Astrocyte of the hippocampus (primary cell): ENCODE data around the gene DDX55.
A peak's percentile ranks its signal among the peaks of the same experiment; 100 is the strongest.

Experiments used
- DNase-seq: peaks from one replicate; pipeline ENCODE4 v3.0.0; 2011; ENCODE audit warnings: low read depth, low spot score

DDX55 gene

GRCh38 chr12:123608182-123608581 is 6.3 kb downstream of the DDX55 start:
- no peak for DNase-seq

DNA sequence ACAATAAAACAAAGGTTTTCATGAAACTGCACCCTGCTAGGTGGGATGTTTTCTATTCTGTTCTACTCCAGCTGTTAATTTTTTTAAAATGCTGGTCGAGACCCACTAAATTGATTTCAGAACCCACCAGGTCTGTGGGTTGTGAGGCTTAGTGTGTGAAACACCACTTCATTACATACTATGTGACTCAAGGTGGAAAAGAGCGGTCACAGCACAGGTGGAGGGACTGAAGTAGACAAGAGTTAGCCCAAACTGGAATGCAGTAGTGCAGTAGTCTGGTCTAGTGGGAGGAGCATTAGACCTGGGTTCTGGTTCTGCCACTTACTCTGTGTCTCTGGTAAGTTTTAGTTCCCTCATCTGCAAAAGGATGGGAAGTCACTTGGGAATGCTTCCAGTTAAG is 12.2 kb downstream of the DDX55 start:
- no peak for DNase-seq

GRCh38 chr12:123614531-123614930 is 12.6 kb downstream of the DDX55 start:
- peak; percentile 23 for DNase-seq

- no peak for DNase-seq
Measured at GRCh38 chr12:123617144-123617543, 15.2 kb downstream of the DDX55 start.

DNA sequence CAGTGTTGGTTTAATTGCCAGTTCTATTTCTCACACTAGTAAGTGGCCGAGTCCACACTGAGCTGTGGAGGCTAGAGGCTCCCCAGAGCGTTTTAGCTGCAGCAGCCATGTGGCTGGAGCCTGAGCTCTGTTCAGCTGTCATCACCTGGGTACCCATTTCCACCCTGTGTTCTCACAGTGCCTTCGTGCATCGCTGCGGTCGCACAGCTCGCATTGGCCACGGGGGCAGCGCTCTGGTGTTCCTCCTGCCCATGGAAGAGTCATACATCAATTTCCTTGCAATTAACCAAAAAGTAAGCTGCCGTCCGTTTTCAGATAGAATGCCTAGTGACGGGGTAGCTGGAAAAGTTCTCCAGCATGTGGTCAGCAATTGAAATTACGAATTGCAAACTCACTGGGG is 15.7 kb downstream of the DDX55 start:
- no peak for DNase-seq

GRCh38 chr12:123621101-123621500 is 19.2 kb downstream of the DDX55 start:
- no peak for DNase-seq

GRCh38 chr12:123621619-123622530 is 20.0 kb downstream of the DDX55 start:
- DNase-seq = no peak

DNA sequence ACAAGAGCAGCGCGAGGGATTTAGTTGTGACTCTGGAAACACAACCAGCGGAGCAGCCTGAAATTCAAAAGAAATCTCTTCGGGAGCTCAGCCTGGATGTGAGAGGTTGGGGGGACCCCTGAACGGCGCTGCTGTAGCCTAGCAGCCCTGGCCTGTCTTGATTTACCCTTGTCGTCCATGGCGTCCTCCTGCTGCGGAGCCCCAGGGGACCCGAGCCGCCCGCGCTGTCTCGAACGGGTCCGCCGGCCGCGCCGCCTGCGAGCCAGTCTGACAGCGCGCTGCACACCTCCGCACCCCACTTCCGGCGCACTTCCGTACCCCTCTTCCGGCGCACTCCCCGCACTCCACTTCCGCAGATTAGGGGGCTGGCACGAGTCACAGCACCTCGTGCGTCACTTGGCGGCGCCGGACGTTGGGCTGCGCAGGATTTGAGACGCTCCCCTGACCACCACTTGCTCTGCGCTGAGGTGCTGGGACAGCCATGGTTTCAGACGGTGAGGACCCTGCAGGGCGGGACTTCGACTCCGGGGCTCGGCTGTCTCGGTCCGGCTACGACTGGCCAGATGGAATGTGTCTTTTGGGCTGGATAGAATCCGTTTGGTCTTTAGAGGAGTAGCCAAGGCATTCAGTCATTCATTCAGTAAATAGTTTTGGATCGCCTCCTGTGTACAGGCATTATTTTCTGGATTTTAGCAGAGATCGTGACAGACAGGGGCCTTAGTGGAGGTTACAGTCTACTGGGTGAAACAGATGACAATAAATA is 31.7 kb downstream of the DDX55 start, which contains the start of the genes EIF2B1 and GTF2H3:
TSS of gene EIF2B1 (minus strand) at position 308 of the 763 bp plus-strand sequence. CDS start at position 179, 129 bp downstream.
TSS of gene GTF2H3 (plus strand) at position 451 of the 763 bp plus-strand sequence. CDS start at position 482, 31 bp downstream.
- peak; percentile 99 for DNase-seq

GRCh38 chr12:123634142-123634561 is 32.3 kb downstream of the DDX55 start:
- no peak for DNase-seq

DNA sequence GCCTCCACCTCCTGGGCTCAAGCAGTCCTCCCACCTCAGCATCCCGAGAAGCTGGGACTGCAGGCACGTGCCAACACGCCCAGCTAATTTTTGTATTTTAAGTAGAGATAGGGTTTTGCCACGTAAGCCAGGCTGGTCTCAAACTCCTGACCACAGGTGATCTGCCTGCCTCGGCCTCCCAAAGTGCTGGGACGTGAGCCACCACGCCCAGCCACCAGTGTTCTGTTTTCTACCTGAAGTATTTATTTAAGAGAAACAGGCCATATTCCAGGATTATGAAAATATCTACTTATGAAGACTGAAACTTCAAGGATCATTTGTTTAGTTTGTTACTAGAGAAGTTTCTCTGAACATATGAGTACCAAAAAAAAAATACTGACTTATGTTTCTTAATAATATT is 42.0 kb downstream of the DDX55 start:
- no peak for DNase-seq

- DNase-seq = no peak
Measured at GRCh38 chr12:123645380-123645779, 43.5 kb downstream of the DDX55 start.

DNA sequence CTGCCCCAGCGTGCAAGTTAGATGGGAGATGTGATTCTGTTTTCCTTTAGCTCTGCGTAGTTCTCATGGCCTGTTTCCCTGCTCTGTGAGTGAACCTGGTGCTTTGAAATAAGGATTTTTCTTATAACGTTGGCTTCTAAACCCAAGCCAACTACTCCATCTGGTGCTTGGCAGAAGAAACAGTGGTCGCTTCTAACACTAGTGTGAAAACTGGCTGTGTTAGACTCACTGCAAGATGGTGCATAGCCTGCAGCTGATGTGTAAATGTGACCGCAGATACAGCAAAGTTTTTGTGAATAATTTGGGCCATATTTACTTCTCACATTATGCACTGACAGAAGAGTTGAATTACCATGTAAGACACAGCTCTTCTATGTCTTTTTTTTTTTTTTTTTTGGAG is 44.0 kb downstream of the DDX55 start:
- DNase-seq = no peak

DNA sequence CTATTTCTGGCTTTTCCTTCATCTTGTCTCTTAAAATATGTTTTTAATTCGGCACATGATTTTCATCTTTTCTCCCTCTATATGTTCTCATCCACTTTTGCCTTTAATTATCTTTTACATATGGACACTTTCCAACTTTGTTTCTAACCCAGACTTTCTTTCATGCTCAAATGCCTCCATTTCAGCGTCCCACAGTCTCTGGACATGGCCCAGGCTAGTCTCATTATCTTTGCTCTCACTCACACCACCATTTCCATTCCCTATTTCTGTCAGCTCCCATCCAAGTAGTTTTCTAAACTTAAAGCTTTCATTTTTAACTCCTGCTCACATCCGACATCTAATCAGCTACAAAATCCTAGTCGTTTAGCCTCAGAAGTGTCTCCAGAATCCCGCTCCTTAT is 46.5 kb downstream of the DDX55 start:
- no peak for DNase-seq

DNA sequence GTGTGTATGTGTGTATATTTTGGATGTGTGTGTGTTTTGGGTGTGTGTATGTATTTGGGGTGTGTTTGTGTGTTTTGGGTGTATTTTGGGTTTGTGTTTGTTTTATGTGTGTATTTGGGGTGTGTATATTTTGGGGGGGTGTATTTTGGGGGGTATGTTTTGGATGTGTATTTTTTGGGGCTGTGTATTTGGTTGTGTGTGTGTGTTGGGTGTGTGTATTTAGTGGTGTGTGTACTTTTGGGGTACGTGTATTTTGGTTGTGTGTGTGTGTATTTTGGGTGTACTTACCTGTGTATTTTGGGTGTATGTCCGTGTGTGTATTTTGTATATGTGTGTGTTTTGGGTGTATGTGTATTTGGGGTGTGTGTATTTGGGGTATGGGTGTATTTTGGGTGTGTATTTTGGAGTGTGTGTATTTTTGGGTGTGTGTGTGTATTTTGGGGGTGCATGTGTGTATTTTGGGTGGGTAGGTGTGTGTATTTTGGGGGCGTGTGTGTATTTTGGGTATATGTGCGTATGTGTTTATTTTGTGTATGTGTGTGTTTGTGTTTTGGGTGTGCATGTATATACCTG is 52.3 kb downstream of the DDX55 start:
- DNase-seq = no peak

- peak; percentile 61 for DNase-seq
Measured at GRCh38 chr12:123655420-123655819, 53.5 kb downstream of the DDX55 start.

DNA sequence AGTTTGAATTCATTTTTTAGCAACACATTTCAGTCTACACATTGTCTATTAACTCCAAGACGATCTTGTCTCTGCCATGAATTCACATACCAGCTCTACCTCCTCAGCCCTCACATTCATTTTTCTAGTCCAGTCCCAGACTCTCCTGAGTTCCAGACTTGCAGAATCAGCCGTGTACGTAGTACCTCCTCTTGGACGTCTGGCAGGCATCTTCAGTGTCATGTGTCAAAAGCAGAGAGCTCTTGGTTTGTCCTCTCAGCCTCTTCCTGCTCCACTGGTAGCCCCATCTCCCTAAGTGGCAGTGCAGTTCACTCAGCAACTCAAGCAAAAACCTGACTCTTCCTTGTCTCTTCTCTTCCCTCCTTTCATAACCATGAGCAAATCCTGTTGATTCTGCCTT is 54.5 kb downstream of the DDX55 start:
- no peak for DNase-seq

DNA sequence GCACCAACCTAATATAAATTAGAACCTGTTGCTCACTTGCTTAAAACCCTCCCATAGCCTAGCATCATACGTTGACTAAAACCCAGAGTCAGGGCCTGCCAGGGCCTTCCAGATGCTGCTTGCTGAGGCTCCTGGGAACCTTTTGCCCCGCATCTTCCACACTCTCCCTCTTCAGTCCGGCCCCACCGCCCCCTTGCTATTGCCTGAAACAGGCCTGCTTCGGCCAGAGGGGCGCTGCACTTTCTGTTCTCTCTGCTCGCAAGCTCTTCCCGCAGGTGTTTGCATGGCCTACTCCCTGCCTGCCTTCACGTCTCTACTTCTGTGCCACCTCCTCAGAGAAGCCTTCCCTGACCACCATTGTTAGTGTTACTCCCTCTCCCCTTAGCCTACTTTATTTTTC is 55.3 kb downstream of the DDX55 start:
- no peak for DNase-seq

GRCh38 chr12:123659996-123660727 is 58.3 kb downstream of the DDX55 start:
- DNase-seq = peak; percentile 63

DNA sequence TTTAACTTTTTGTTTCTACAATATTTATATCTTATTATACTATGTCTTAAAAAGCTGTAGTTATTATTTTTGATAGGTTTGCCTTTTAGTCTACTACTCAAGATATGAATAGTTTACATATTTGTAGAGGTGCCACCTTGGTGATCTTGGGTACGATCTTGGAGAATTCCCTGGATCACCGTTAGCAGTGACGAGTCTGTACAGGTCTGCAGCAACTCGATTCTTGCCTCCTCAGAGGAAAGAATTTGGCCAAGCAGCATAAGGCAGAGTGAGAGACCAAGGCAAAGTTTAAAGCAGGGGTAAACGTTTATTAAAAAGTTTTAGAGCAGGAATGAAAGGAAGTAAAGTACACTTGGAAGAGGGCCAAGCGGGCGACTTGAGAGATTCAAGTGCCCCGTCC is 65.9 kb downstream of the DDX55 start:
- DNase-seq = no peak
